GM23338 (cell line): ENCODE results near the gene NMD3. TPM values are rescaled to one million over a fixed set of nuclear protein-coding genes. Genes with fewer than 3 reads are reported as not detected.

Source experiments
- ATAC-seq: fragments of 200-7000 bp; cut with Tn5 transposase; 3 replicates; pipeline ENCODE4 v1.9.1; 2020
- DNase-seq: peaks from one replicate; pipeline ENCODE4 v3.0.0-alpha.2; 2015; ENCODE audit warnings: low spot score
- H2AFZ ChIP-seq: fragments of 200-600 bp; sonication (generic); 2 replicates; pipeline ENCODE4 v1.8.0; 2016; ENCODE audit warnings: antibody characterized with exemption, mild to moderate bottlenecking, moderate library complexity
- H3F3A ChIP-seq: fragments of 200-600 bp; sonication (generic); replicated peaks from 2 replicates; pipeline ENCODE4 v1.8.0; 2017; ENCODE audit warnings: antibody characterized with exemption, mixed run types, low read depth
- H3K27ac ChIP-seq: fragments of 200-600 bp; sonication (generic); 2 replicates; pipeline ENCODE4 v1.6.1; 2016; ENCODE audit warnings: low read depth
- H3K27me3 ChIP-seq: fragments of 200-600 bp; sonication (generic); 2 replicates; pipeline ENCODE4 v1.8.0; 2016; ENCODE audit warnings: mild to moderate bottlenecking, mixed run types, moderate library complexity; ENCODE audit not compliant: insufficient read depth
- H3K36me3 ChIP-seq: fragments of 200-600 bp; sonication (generic); 2 replicates; pipeline ENCODE4 v1.8.0; 2016; ENCODE audit warnings: mild to moderate bottlenecking; ENCODE audit not compliant: insufficient read depth
- H3K4me1 ChIP-seq: fragments of 200-600 bp; sonication (generic); 2 replicates; pipeline ENCODE4 v1.8.0; 2016; ENCODE audit warnings: mild to moderate bottlenecking, moderate library complexity; ENCODE audit not compliant: insufficient read depth
- H3K4me2 ChIP-seq: fragments of 200-600 bp; sonication (generic); 2 replicates; pipeline ENCODE4 v1.7.1; 2017; ENCODE audit warnings: mixed run types
- H3K4me3 ChIP-seq: fragments of 200-600 bp; sonication (generic); 2 replicates; pipeline ENCODE4 v1.6.1; 2016; ENCODE audit warnings: mixed run types
- H3K79me2 ChIP-seq: fragments of 200-600 bp; sonication (generic); replicated peaks from 2 replicates; pipeline ENCODE4 v1.8.0; 2017; ENCODE audit warnings: mild to moderate bottlenecking; ENCODE audit not compliant: insufficient read depth
- H3K9me2 ChIP-seq: fragments of 200-600 bp; sonication (generic); 2 replicates; pipeline ENCODE4 v1.8.0; 2017; ENCODE audit not compliant: insufficient read depth
- H4K20me1 ChIP-seq: fragments of 200-600 bp; sonication (generic); replicated peaks from 2 replicates; pipeline ENCODE4 v1.8.0; 2017; ENCODE audit warnings: mild to moderate bottlenecking; ENCODE audit not compliant: insufficient read depth
- H3K27ac Mint-ChIP-seq: 2 replicates; pipeline ENCODE4 v1.8.0; 2020; ENCODE audit warnings: inconsistent platforms, mild to moderate bottlenecking, moderate library complexity, mixed read lengths
- H3K27me3 Mint-ChIP-seq: 3 replicates; pipeline ENCODE4 v1.8.0; 2022; ENCODE audit warnings: low read depth, mild to moderate bottlenecking, moderate library complexity, mixed read lengths, inconsistent platforms; ENCODE audit not compliant: insufficient read depth, poor library complexity
- H3K36me3 Mint-ChIP-seq: 3 replicates; pipeline ENCODE4 v1.8.0; 2021; ENCODE audit warnings: low read depth, mild to moderate bottlenecking, inconsistent platforms, moderate library complexity, mixed read lengths
- H3K4me1 Mint-ChIP-seq: 3 replicates; pipeline ENCODE4 v1.8.0; 2020; ENCODE audit warnings: mild to moderate bottlenecking, inconsistent platforms, mixed read lengths
- H3K4me3 Mint-ChIP-seq: 3 replicates; pipeline ENCODE4 v1.8.0; 2021; ENCODE audit warnings: moderate library complexity, mild to moderate bottlenecking, inconsistent platforms, mixed read lengths
- H3K9me3 Mint-ChIP-seq: 3 replicates; pipeline ENCODE4 v1.8.0; 2020; ENCODE audit warnings: moderate library complexity, mild to moderate bottlenecking, inconsistent platforms, mixed read lengths
- CREB1 ChIP-seq: fragments of 250-450 bp; sonication (Bioruptor Pico); IDR thresholded peaks from 2 replicates; pipeline ENCODE4 v1.5.0; 2020; ENCODE audit warnings: low read depth, mild to moderate bottlenecking, moderate library complexity
- EZH2 ChIP-seq: fragments of 200-600 bp; sonication (generic); IDR thresholded peaks from one replicate; pipeline ENCODE4 v1.8.0; 2017; ENCODE audit warnings: antibody characterized with exemption, mild to moderate bottlenecking, low read depth; ENCODE audit not compliant: unreplicated experiment
- EZH2phosphoT487 ChIP-seq: fragments of 200-600 bp; sonication (generic); IDR thresholded peaks from one replicate; pipeline ENCODE4 v1.8.1; 2018; ENCODE audit warnings: antibody characterized with exemption; ENCODE audit not compliant: unreplicated experiment
- JUNB ChIP-seq: IDR thresholded peaks from one replicate; pipeline ENCODE4 v1.6.1; 2016; ENCODE audit warnings: antibody characterized with exemption; ENCODE audit not compliant: unreplicated experiment
- NANOG ChIP-seq: IDR thresholded peaks from 2 replicates; pipeline ENCODE4 v1.6.1; 2016; ENCODE audit warnings: antibody characterized with exemption, borderline replicate concordance
- POLR2AphosphoS5 ChIP-seq: IDR thresholded peaks from 2 replicates; pipeline ENCODE4 v1.6.1; 2016; ENCODE audit warnings: antibody characterized with exemption, low read depth
- STAT1 ChIP-seq: IDR thresholded peaks from one replicate; pipeline ENCODE4 v1.6.1; 2016; ENCODE audit warnings: antibody characterized with exemption; ENCODE audit not compliant: unreplicated experiment
- ZNF114 ChIP-seq: fragments of 250-450 bp; sonication (Bioruptor Pico); IDR thresholded peaks from 2 replicates; pipeline ENCODE4 v1.5.0; 2020; ENCODE audit warnings: mild to moderate bottlenecking, moderate library complexity
- ZNF331 ChIP-seq: fragments of 250-450 bp; sonication (Bioruptor Pico); IDR thresholded peaks from 2 replicates; pipeline ENCODE4 v1.5.0; 2020; ENCODE audit warnings: low read depth, mild to moderate bottlenecking, moderate library complexity
- polyA plus RNA-seq: library from polyadenylated mRNA; unstranded; fragments of >200 nt; fragmentation: Nextera tagmentation; extraction: Ambion mirVana; gene quantifications from 2 replicates; pipeline ENCODE4 v1.2.1, GENCODE V29; 2016
- total RNA-seq: library from RNA; depleted of rRNA; stranded (reverse); fragments of >200 nt; shearing (Covaris generic); gene quantifications from 2 replicates; pipeline ENCODE4 v1.2.3, GENCODE V29; 2014
- TF ChIP-seq, protein P1 (sequence below): IDR thresholded peaks from 2 replicates; pipeline ENCODE4 v1.6.1; 2016; ENCODE audit warnings: antibody characterized with exemption
- TF ChIP-seq, protein P2 (sequence below), 2 experiments: fragments of 200-600 bp in 1 of 2; sonication (generic) in 1 of 2; conservative IDR thresholded peaks; 2 replicates each; pipeline versions ENCODE4 v1.5.1 to v1.6.1; 2016 to 2017; ENCODE audit warnings: antibody characterized with exemption in 2 of 2, low read depth in 2 of 2, mild to moderate bottlenecking in 2 of 2, moderate library complexity in 1 of 2
- TF ChIP-seq, protein P3 (sequence below): IDR thresholded peaks from one replicate; pipeline ENCODE4 v1.6.1; 2018; ENCODE audit warnings: antibody characterized with exemption; ENCODE audit not compliant: unreplicated experiment
- TF ChIP-seq, protein P4 (sequence below): fragments of 250-450 bp; sonication (Bioruptor Pico); IDR thresholded peaks from 2 replicates; pipeline ENCODE4 v1.5.0; 2020; ENCODE audit warnings: mild to moderate bottlenecking, moderate library complexity

The NMD3 gene
- total and polyA plus RNA-seq, 2 experiments from 2014 or later = 27.3 to 67.4 TPM

DNA sequence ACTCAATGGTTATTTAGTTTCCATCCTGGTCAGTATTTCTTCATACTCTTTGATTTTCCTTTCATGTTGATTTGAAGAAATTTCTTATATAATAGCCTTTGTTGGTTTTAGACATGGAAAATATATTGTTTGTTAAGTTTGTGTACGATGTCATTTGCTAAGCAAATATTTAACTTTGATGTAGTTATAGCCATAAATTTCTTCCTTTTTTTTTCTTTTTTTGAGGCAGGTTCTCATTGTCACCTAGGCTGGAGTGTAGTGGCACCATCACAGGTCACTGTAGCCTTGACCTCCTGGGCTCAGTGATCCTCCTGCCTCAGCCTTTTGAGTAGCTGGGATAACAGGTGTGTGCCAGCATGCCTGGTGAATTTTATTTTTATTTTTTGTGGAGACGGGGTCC lies 51.4 kb downstream of the NMD3 start:
- no peak for TF ChIP-seq ZNF331
- no peak for TF ChIP-seq NANOG
- TF ChIP-seq JUNB = no peak
- TF ChIP-seq EZH2 = no peak
- no peak for TF ChIP-seq POLR2AphosphoS5
- TF ChIP-seq, protein P1, sequence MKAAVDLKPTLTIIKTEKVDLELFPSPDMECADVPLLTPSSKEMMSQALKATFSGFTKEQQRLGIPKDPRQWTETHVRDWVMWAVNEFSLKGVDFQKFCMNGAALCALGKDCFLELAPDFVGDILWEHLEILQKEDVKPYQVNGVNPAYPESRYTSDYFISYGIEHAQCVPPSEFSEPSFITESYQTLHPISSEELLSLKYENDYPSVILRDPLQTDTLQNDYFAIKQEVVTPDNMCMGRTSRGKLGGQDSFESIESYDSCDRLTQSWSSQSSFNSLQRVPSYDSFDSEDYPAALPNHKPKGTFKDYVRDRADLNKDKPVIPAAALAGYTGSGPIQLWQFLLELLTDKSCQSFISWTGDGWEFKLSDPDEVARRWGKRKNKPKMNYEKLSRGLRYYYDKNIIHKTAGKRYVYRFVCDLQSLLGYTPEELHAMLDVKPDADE = no peak
- no peak for TF ChIP-seq ZNF114 (CRISPR knock-in tag)
- TF ChIP-seq, protein P2, sequence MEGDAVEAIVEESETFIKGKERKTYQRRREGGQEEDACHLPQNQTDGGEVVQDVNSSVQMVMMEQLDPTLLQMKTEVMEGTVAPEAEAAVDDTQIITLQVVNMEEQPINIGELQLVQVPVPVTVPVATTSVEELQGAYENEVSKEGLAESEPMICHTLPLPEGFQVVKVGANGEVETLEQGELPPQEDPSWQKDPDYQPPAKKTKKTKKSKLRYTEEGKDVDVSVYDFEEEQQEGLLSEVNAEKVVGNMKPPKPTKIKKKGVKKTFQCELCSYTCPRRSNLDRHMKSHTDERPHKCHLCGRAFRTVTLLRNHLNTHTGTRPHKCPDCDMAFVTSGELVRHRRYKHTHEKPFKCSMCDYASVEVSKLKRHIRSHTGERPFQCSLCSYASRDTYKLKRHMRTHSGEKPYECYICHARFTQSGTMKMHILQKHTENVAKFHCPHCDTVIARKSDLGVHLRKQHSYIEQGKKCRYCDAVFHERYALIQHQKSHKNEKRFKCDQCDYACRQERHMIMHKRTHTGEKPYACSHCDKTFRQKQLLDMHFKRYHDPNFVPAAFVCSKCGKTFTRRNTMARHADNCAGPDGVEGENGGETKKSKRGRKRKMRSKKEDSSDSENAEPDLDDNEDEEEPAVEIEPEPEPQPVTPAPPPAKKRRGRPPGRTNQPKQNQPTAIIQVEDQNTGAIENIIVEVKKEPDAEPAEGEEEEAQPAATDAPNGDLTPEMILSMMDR (conservative IDR thresholded peaks at IDR 0.05; ENCODE audit: low read depth in 2 of 2) = no peak
- TF ChIP-seq CREB1 (CRISPR knock-in tag) = no peak
- no peak for TF ChIP-seq EZH2phosphoT487
- TF ChIP-seq, protein P3, sequence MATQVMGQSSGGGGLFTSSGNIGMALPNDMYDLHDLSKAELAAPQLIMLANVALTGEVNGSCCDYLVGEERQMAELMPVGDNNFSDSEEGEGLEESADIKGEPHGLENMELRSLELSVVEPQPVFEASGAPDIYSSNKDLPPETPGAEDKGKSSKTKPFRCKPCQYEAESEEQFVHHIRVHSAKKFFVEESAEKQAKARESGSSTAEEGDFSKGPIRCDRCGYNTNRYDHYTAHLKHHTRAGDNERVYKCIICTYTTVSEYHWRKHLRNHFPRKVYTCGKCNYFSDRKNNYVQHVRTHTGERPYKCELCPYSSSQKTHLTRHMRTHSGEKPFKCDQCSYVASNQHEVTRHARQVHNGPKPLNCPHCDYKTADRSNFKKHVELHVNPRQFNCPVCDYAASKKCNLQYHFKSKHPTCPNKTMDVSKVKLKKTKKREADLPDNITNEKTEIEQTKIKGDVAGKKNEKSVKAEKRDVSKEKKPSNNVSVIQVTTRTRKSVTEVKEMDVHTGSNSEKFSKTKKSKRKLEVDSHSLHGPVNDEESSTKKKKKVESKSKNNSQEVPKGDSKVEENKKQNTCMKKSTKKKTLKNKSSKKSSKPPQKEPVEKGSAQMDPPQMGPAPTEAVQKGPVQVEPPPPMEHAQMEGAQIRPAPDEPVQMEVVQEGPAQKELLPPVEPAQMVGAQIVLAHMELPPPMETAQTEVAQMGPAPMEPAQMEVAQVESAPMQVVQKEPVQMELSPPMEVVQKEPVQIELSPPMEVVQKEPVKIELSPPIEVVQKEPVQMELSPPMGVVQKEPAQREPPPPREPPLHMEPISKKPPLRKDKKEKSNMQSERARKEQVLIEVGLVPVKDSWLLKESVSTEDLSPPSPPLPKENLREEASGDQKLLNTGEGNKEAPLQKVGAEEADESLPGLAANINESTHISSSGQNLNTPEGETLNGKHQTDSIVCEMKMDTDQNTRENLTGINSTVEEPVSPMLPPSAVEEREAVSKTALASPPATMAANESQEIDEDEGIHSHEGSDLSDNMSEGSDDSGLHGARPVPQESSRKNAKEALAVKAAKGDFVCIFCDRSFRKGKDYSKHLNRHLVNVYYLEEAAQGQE = no peak
- TF ChIP-seq STAT1 = no peak
- TF ChIP-seq, protein P4, sequence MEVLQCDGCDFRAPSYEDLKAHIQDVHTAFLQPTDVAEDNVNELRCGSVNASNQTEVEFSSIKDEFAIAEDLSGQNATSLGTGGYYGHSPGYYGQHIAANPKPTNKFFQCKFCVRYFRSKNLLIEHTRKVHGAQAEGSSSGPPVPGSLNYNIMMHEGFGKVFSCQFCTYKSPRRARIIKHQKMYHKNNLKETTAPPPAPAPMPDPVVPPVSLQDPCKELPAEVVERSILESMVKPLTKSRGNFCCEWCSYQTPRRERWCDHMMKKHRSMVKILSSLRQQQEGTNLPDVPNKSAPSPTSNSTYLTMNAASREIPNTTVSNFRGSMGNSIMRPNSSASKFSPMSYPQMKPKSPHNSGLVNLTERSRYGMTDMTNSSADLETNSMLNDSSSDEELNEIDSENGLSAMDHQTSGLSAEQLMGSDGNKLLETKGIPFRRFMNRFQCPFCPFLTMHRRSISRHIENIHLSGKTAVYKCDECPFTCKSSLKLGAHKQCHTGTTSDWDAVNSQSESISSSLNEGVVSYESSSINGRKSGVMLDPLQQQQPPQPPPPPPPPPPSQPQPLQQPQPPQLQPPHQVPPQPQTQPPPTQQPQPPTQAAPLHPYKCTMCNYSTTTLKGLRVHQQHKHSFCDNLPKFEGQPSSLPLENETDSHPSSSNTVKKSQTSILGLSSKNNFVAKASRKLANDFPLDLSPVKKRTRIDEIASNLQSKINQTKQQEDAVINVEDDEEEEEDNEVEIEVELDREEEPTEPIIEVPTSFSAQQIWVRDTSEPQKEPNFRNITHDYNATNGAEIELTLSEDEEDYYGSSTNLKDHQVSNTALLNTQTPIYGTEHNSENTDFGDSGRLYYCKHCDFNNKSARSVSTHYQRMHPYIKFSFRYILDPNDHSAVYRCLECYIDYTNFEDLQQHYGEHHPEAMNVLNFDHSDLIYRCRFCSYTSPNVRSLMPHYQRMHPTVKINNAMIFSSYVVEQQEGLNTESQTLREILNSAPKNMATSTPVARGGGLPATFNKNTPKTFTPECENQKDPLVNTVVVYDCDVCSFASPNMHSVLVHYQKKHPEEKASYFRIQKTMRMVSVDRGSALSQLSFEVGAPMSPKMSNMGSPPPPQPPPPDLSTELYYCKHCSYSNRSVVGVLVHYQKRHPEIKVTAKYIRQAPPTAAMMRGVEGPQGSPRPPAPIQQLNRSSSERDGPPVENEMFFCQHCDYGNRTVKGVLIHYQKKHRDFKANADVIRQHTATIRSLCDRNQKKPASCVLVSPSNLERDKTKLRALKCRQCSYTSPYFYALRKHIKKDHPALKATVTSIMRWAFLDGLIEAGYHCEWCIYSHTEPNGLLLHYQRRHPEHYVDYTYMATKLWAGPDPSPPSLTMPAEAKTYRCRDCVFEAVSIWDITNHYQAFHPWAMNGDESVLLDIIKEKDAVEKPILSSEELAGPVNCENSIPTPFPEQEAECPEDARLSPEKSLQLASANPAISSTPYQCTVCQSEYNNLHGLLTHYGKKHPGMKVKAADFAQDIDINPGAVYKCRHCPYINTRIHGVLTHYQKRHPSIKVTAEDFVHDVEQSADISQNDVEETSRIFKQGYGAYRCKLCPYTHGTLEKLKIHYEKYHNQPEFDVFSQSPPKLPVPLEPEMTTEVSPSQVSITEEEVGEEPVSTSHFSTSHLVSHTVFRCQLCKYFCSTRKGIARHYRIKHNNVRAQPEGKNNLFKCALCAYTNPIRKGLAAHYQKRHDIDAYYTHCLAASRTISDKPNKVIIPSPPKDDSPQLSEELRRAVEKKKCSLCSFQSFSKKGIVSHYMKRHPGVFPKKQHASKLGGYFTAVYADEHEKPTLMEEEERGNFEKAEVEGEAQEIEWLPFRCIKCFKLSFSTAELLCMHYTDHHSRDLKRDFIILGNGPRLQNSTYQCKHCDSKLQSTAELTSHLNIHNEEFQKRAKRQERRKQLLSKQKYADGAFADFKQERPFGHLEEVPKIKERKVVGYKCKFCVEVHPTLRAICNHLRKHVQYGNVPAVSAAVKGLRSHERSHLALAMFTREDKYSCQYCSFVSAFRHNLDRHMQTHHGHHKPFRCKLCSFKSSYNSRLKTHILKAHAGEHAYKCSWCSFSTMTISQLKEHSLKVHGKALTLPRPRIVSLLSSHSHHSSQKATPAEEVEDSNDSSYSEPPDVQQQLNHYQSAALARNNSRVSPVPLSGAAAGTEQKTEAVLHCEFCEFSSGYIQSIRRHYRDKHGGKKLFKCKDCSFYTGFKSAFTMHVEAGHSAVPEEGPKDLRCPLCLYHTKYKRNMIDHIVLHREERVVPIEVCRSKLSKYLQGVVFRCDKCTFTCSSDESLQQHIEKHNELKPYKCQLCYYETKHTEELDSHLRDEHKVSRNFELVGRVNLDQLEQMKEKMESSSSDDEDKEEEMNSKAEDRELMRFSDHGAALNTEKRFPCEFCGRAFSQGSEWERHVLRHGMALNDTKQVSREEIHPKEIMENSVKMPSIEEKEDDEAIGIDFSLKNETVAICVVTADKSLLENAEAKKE (CRISPR knock-in tag) = no peak
- H3K9me2 ChIP-seq = no peaks in the 10 kb centered on the region
- H3K4me1 ChIP-seq = peaks cover 3% of the 10 kb centered on the region; the same call in 1 of the 2 replicates

More for the DNA sequence above, 51.4 kb downstream of the NMD3 start:
- Histone ChIP-seq H3K4me2 (no peak overlapping the region), H2AFZ (no peak overlapping the region), H3F3A (no peaks in the 10 kb centered on the region), H3K36me3 (peaks cover 6% of the 10 kb centered on the region; the same call in 1 of the 2 replicates), H4K20me1 (no peaks in the 10 kb centered on the region), H3K79me2 (no peaks in the 10 kb centered on the region), H3K27ac (no peak overlapping the region), H3K4me3 (no peak overlapping the region), H3K27me3 (no peaks in the 10 kb centered on the region)
- no peak for DNase-seq
- H3K4me3 Mint-ChIP-seq = no peak overlapping the region
- H3K36me3 Mint-ChIP-seq = peaks cover 36% of the 10 kb centered on the region
- H3K4me1 Mint-ChIP-seq = peaks cover 15% of the 10 kb centered on the region
- no peak overlapping the region for H3K27ac Mint-ChIP-seq
- peaks cover 4% of the 10 kb centered on the region for H3K27me3 Mint-ChIP-seq
- no peak for ATAC-seq
- H3K9me3 Mint-ChIP-seq = peaks cover 23% of the 10 kb centered on the region
